HG02981 (cell line): ENCODE results near the gene EME2.

Experiments used
- ATAC-seq: cut with Tn5 transposase; IDR thresholded peaks from one replicate; pipeline ENCODE4 v1.9.1; 2021; ENCODE audit warnings: mild to moderate bottlenecking, moderate library complexity; ENCODE audit not compliant: unreplicated experiment

EME2 gene

GRCh38 chr16:1817276-1817589, 44.6 kb downstream of the EME2 start:
- ATAC-seq, result no peak

- no peak for ATAC-seq
Measured at GRCh38 chr16:1817716-1818115, 45.1 kb downstream of the EME2 start.

- no peak for ATAC-seq
Measured at GRCh38 chr16:1818204-1818872, 45.7 kb downstream of the EME2 start.

- ATAC-seq, result no peak
Measured at GRCh38 chr16:1818873-1819525, 46.4 kb downstream of the EME2 start.

GRCh38 chr16:1819611-1820010, 47.0 kb downstream of the EME2 start:
- ATAC-seq, result no peak

- no peak for ATAC-seq
Measured at GRCh38 chr16:1820096-1820945, 47.7 kb downstream of the EME2 start.

- no peak for ATAC-seq
Measured at GRCh38 chr16:1820946-1821290, 48.3 kb downstream of the EME2 start.

- ATAC-seq, result no peak
Measured at GRCh38 chr16:1821861-1822611, 49.4 kb downstream of the EME2 start.

- ATAC-seq, result no peak
Measured at GRCh38 chr16:1822801-1823200, 50.2 kb downstream of the EME2 start.

GRCh38 chr16:1823821-1824220, 51.2 kb downstream of the EME2 start:
- no peak for ATAC-seq

- no peak for ATAC-seq
Measured at GRCh38 chr16:1825381-1825863, 52.8 kb downstream of the EME2 start.
